Small intestine (tissue), 7 donors: Measurements from ENCODE around the gene HBB. TPM values are rescaled to one million over a fixed set of nuclear protein-coding genes. Genes with fewer than 3 reads are reported as not detected.
A peak's percentile ranks its signal among the peaks of the same experiment; 100 is the strongest.

Experiments used
- DNase-seq, 2 donors: peaks; one replicate each; pipeline versions ENCODE4 v3.0.0 to v3.0.0-alpha.2; 2013
- FAIRE-seq: peaks from 2 replicates; lab custom pipeline; 2012; peaks lifted over from hg19 to GRCh38; lab: Jason Lieb, UNC
- H3K27ac ChIP-seq, 3 donors: one replicate each; pipeline ENCODE4 v1.5.1; 2013; ENCODE audit warnings: low read length in 2 of 3, mild to moderate bottlenecking in 2 of 3, control low read depth in 1 of 3, inconsistent platforms in 1 of 3, low read depth in 1 of 3, moderate library complexity in 1 of 3
- H3K27me3 ChIP-seq, 3 donors: one replicate each; pipeline ENCODE4 v1.6.1; 2013; ENCODE audit warnings: low read length in 3 of 3, inconsistent platforms in 1 of 3; ENCODE audit not compliant: control insufficient read depth in 3 of 3, insufficient read depth in 3 of 3
- H3K36me3 ChIP-seq, 3 donors: one replicate each; pipeline ENCODE4 v1.6.1; 2013; ENCODE audit warnings: low read length in 3 of 3, inconsistent platforms in 1 of 3, low read depth in 1 of 3, mild to moderate bottlenecking in 1 of 3, moderate library complexity in 1 of 3; ENCODE audit not compliant: control insufficient read depth in 3 of 3, insufficient read depth in 2 of 3
- H3K4me1 ChIP-seq, 3 donors: one replicate each; pipeline ENCODE4 v1.6.1; 2013; ENCODE audit warnings: low read length in 2 of 3, inconsistent platforms in 1 of 3, low read depth in 1 of 3, mild to moderate bottlenecking in 1 of 3, moderate library complexity in 1 of 3; ENCODE audit not compliant: control insufficient read depth in 3 of 3, insufficient read depth in 2 of 3
- H3K4me3 ChIP-seq, 3 donors: one replicate each; pipeline ENCODE4 v1.5.1; 2013; ENCODE audit warnings: low read length in 3 of 3, control low read depth in 1 of 3, inconsistent platforms in 1 of 3, low read depth in 1 of 3, mild to moderate bottlenecking in 1 of 3, moderate library complexity in 1 of 3
- H3K9me3 ChIP-seq, 2 donors: one replicate each; pipeline ENCODE4 v1.6.1; 2013; ENCODE audit warnings: low read depth in 1 of 2, low read length in 1 of 2; ENCODE audit not compliant: control insufficient read depth in 2 of 2, insufficient read depth in 1 of 2
- WGBS, 3 donors: extraction: QIAGEN DNeasy Blood & Tissue Kit; methylation state at CpG; one replicate each; pipeline ENCODE4 v1.1.7; 2013; 5-methylcytosine and 5-hydroxymethylcytosine counted together
- polyA plus RNA-seq, 4 donors: library from polyadenylated mRNA; stranded (reverse) in 3 of 4; unstranded in 1 of 4; fragments of 200-250 nt in 3 of 4; fragments of 120-200 nt in 1 of 4; gene quantifications; one replicate each; pipeline versions ENCODE4 v1.2.1 to v1.2.3, GENCODE V29; 2013
- donor health status: healthy with polysubstance abuse.
- donor health status: control.
- donor health status: control.
- donor health status: Bipolar disorder and iron deficiency.
- donor health status: healthy.

Gene HBB
- polyA plus RNA-seq, 4 donors = 7.4 to 61.4 (median 13.2) TPM

DNA sequence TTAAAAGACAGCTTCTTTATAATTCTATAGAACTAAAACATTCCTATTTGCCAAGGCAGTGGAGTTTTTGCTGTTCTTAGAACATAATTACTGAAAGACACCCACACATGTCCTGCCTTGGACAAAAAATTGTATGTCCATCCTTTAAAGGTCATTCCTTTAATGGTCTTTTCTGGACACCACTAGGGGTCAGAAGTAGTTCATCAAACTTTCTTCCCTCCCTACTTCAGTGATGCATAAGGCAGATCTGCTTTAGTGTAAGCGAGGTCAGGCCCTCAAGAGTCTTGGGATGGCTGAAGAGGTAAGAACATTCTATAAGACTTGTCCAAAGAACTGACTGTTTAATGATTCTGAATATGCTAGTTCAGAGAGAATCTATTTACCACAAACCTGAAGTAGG lies 22.1 kb downstream of the HBB start:
- Histone ChIP-seq H3K9me3 (no peaks in the 10 kb centered on the region), H3K36me3 (no peaks in the 10 kb centered on the region), H3K27me3 (no peaks in the 10 kb centered on the region), H3K4me1 (no peaks in the 10 kb centered on the region), H3K27ac (no peak overlapping the region), H3K4me3 (no peak overlapping the region)
- FAIRE-seq (no peak), DNase-seq (peak in 1 of 2 donors; percentile 11)
- 18 to 36% (median 34%) methylated on average over 1 of the region's 1 CpG for WGBS, 3 donors

DNA sequence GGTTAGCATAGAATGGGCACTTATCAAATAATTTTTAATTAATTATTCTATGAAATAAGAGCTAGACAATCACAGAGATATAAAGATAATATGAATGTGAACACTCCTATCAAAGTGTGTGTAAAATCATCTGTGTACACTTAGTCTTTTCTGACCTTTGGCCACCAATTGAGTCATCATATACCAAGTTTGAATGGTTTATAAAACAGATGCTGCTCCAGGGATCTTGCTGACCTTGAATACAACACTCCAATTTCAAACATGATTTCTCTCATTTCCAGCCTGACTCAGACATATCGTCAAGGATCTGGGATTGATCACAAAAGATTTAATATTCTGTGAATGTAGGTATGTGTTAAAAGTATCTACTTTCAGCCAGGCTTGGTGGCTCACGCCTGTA lies 23.5 kb downstream of the HBB start:
- 76 to 84% (median 76%) methylated on average over 2 of the region's 2 CpGs for WGBS, 3 donors
- FAIRE-seq = no peak

DNA sequence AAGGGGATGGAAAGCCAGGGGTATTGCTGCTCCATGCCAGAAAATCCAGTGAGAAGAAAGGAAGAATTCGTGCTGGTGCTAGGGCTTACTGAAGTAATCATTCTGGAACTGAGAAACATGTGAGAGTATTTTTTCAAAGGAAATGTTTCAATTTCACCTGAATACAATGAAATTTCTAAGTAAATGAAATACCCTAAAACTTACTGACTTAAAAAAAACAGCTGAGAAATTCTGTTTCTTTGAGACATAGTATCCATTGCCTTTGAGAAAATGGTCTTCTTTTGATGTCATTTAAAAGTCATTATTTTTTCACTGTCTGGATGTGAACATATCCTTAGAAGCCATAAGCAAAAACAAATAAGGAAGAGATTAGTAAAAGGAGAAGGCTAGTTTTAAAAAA lies 26.3 kb downstream of the HBB start, which contains the start of gene OR51V1:
Gene OR51V1 (minus strand): TSS at position 101 of the 400 bp plus-strand sequence. CDS start 0 bp downstream, at position 101.
- 30 to 69% (median 32%) methylated on average over 1 of the region's 1 CpG for WGBS, 3 donors
- Histone ChIP-seq H3K27ac (no peak within 1 kb of the TSS), H3K9me3 (no peaks in the 10 kb centered on the region), H3K4me1 (no peaks in the 10 kb centered on the region), H3K27me3 (no peaks in the 10 kb centered on the region), H3K4me3 (no peak within 1 kb of the TSS), H3K36me3 (no peaks in the 10 kb centered on the region)
- FAIRE-seq (no peak), DNase-seq (no peak)

More for the DNA sequence above, 23.5 kb downstream of the HBB start:
- Histone ChIP-seq H3K27me3 (no peaks in the 10 kb centered on the region), H3K9me3 (no peaks in the 10 kb centered on the region), H3K4me3 (no peak overlapping the region), H3K27ac (no peak overlapping the region), H3K36me3 (no peaks in the 10 kb centered on the region), H3K4me1 (no peaks in the 10 kb centered on the region)
- DNase-seq = peak in 1 of 2 donors; percentile 17

DNA sequence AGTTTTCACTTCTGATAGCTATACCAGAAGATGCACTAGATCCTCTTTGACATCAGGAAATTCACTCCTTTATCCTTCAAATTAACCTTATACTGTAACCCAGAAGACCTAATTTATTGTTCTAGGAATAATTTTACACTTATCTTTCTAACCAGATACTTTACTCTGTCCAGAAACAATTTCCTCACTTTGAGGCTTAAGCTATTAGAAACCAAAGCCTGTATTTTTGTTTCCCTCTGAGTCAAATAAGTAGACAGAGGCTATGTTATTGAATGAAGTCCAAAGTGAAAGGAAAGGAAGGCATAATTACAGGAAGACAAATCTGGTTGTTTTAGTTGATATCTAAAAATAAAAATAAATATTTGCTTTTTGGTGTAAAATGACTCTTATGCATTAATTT lies 28.6 kb downstream of the HBB start:
- Histone ChIP-seq H3K27me3 (no peaks in the 10 kb centered on the region), H3K36me3 (no peaks in the 10 kb centered on the region), H3K4me1 (no peaks in the 10 kb centered on the region), H3K9me3 (peaks cover 0 to 4% of the 10 kb centered on the region in 2 donors), H3K27ac (no peak overlapping the region), H3K4me3 (no peak overlapping the region)
- FAIRE-seq (no peak), DNase-seq (no peak)

DNA sequence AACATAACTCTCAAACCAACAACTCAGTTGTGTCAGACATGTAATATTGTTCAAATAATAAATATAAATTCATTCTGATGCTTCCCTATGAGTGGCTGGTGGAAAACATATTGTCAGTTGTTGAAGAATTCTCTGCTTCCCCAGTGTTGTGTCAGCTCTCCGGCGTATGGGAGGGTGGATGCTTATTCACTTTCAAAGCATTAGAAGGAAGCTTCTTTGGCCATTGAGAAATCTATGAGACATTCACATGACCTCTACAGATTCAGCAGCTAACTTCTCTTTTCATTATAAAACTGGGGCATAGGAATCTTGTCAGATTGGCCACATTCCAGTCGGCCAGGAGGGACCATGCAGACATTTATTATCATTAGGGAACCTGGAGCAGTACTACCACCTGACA lies 29.3 kb downstream of the HBB start:
- Histone ChIP-seq H3K9me3 (peaks cover 0 to 4% of the 10 kb centered on the region in 2 donors), H3K4me1 (no peaks in the 10 kb centered on the region), H3K4me3 (no peak overlapping the region), H3K36me3 (no peaks in the 10 kb centered on the region), H3K27ac (no peak overlapping the region), H3K27me3 (no peaks in the 10 kb centered on the region)
- FAIRE-seq (no peak), DNase-seq (no peak)
- 72 to 79% (median 72%) methylated on average over 3 of the region's 3 CpGs for WGBS, 3 donors

DNA sequence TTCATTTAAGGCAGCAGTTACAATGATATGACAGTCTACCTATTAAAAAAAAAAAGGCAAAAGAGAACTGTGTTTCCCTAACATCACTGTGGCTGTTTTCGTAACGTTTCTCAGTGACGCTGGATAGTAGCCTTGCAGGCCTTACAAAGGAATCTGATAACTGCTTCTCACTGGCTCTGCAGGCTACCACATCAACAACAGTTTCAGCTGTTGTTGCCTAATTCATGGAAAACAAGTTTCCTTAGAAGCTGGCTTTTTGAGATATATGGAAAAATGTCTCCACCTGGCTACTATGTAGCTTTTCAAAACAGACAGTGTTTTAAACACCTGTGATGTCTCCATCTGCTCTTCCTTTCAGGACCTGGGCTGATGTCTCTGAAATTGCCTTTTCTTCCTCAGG lies 30.1 kb downstream of the HBB start:
- Histone ChIP-seq H3K27ac (no peak overlapping the region), H3K4me3 (no peak overlapping the region), H3K27me3 (no peaks in the 10 kb centered on the region), H3K36me3 (no peaks in the 10 kb centered on the region), H3K9me3 (peaks cover 0 to 4% of the 10 kb centered on the region in 2 donors), H3K4me1 (no peaks in the 10 kb centered on the region)
- DNase-seq = no peak
- no peak for FAIRE-seq
- 73 to 79% (median 73%) methylated on average over 3 of the region's 3 CpGs for WGBS, 3 donors

DNA sequence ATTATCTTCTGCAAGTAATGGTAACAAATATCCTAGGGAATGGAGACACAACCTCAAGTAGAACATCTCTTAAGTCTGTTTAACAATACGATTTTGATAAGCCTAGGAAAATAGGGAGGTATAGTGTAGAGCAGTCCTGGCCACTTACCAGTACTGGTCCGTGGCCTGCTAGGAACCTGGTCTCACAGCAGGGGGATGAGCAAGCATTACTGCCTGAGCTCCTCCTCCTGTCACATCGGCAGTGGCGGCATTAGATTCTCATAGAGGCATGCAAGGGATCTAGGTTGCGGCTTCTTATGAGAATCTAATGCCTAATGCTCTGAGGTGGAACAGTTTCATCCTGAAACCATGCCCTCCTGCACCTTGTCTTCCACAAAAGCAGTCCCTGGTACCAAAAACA lies 30.8 kb downstream of the HBB start:
- H3K4me3 ChIP-seq = no peak overlapping the region
- FAIRE-seq = no peak
- no peak overlapping the region for H3K27ac ChIP-seq
- WGBS, 3 donors = 64 to 73% (median 70%) methylated on average over 5 of the region's 5 CpGs
- no peaks in the 10 kb centered on the region for H3K36me3 ChIP-seq
- H3K4me1 ChIP-seq = no peaks in the 10 kb centered on the region
- no peak for DNase-seq
- peaks cover 0 to 4% of the 10 kb centered on the region in 2 donors for H3K9me3 ChIP-seq
- no peaks in the 10 kb centered on the region for H3K27me3 ChIP-seq

DNA sequence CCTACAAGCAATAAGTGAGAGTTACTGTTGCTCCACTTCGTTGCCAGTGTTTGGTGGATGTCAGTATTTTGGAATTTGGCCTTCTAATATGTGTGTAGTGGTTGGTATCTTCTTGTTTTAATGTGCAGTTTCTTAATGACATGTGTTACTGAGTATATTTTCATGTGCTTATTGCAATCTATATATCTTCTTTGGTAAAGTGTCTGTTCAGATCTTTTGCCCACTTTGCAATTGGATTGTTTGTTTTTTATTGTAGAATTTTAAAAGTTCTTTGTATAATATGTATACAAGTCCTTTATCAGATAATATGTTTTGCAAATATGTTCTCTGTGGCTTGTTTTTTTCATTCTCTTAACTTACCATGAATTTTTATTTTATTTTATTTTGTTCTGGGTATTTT lies 34.1 kb downstream of the HBB start:
- H3K4me3 ChIP-seq = no peak overlapping the region
- no peaks in the 10 kb centered on the region for H3K4me1 ChIP-seq
- no peaks in the 10 kb centered on the region for H3K36me3 ChIP-seq
- DNase-seq (no peak), FAIRE-seq (no peak)
- WGBS, 3 donors = 9 to 24% (median 10%) methylated on average over 1 of the region's 1 CpG
- H3K27me3 ChIP-seq = no peaks in the 10 kb centered on the region
- H3K27ac ChIP-seq = no peak overlapping the region
- peaks cover 0 to 12% of the 10 kb centered on the region in 2 donors for H3K9me3 ChIP-seq

DNA sequence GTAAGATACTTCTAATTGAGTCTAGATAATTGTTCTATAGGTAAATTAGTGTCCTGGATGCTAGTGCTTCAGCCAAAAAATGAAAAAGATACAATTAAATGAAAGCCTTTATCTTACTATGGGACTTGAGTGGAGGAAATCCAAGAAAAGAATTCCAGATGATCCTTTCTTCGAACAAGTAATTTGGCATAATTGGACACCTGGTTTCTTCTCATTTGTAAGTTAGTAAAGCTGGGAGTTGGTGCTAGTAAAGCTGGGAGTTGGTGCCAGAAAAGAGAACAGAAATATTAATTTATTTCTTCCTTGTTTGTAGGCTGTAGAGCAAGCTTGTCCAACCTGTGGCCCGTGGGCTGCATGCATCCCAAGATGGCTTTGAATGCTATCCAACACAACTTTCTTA lies 38.7 kb downstream of the HBB start:
- H3K4me1 ChIP-seq = no peaks in the 10 kb centered on the region
- H3K4me3 ChIP-seq = no peak overlapping the region
- no peaks in the 10 kb centered on the region for H3K27me3 ChIP-seq
- FAIRE-seq (no peak), DNase-seq (no peak)
- no peaks in the 10 kb centered on the region for H3K36me3 ChIP-seq
- peaks cover 0 to 8% of the 10 kb centered on the region in 2 donors for H3K9me3 ChIP-seq
- no peak overlapping the region for H3K27ac ChIP-seq
- WGBS, 3 donors = 86 to 90% (median 88%) methylated on average over 2 of the region's 2 CpGs
